Measurements from ENCODE around the gene SHROOM4.

DNA sequence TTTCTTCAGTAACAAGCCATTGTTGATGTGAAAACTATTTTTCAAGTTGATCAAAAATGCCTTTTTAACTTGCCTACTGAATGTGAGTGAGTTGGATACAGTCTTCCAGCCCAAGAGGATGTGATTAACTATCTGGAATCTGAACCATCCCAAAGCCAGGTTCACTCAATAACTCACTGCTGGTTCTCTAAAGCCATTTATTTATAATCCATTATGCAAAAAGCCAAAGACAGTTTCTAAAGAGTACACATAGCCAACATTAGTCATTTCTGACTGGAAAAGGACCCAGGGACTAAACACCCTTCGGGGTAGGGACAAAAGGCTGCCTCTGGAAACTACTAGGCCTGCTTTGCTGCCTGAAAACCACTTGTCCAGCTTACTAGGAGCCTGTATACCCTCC is 109.6 kb downstream of the SHROOM4 start:
- TF ChIP-seq CTCF (conservative IDR thresholded peaks at IDR 0.05) (no peak), ZFX (IDR thresholded peaks at IDR 0.05) (no peak)
